Glomerular visceral epithelial cell (primary cell): Measurements from ENCODE around the gene UGT1A5.
"Not testable (repeated sequence)": the region's sequence is repeated elsewhere in the genome, so short reads cannot be mapped to it uniquely, and the experiment has no call there.

Experiments used
- DNase-seq: peaks from one replicate; pipeline ENCODE4 v3.0.0-alpha.2; 2016; ENCODE audit errors: extremely low spot score

UGT1A5 gene

DNA sequence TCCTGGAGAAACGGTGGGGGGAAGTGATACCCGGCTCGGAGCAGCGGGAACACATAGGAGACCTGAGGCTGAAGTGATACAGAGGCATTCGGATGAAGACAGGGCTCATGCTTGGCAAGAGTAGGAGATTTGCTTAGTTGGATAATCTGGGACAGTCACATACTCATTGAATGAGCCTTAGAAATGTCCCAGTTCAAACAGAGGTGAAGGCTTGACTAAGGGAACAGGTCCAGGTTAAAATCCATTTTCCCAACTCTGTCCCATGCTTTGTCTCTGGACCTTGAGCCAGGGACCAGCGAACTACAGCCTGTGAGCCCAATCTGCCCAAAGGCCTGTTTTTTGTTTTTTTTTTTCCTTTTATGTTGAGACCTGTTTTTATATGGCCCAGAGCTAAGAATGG, 18.7 kb upstream of the UGT1A5 start:
- DNase-seq: no peak

- no peak for DNase-seq
These were observed 14.0 kb upstream of the UGT1A5 start for GRCh38 chr2:233698740-233699139.

DNA sequence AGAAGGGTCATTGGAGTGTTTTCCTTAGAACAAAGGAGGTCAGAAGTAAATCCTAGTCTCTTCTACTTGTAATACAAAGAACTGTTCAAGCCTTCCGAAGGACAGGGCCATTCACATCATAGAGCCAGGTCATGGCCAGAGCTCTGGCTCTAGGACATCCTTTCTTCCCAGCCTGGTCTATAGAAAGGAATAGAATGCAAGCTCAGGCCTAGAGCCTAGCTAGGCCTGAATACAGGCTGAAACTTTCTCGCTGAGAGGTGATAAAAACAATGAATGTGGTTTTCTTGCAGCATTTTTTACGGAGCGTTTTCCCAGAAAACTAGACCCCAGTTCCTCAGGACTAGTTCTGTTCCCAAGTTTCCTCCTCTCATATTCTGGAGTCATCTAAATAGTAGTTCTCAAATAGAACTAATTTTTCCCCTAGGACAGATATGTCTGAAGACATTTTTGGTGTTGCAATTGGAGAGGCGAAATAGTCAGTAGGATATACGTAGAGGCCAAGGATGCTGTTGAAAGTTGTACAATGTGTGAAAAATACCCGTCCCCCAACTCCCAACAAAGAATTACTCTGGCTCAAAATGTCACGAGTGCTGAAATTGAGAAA, 13.2 kb upstream of the UGT1A5 start:
- no peak for DNase-seq

DNA sequence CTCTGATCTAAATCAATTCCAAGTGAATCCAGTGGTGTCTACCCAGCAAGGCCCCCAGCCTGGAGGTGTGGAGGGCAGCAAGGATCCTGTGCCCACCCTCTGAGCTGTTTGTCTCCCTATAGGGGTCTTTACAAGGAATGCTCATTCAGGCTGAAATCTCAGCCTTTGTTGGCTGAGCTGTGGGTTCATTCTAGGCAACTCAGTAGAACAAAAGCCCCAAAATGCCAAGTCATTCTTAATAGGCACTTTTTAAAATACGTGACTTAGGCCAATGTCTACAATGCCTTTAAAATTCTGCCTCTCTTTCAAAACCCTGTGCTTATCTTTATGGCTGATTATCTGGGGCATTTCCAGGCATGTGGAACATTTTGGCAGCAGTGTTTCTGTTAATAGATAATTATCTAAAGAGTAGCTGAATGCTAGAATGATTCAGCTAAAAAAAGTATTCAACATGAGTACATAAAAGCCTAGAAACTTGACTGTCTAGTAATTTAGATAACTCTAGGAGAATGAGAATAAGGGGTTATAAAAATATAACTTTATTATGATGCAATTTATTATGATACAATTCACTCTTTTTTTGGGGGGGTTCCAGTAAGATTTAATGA, 12.6 kb upstream of the UGT1A5 start:
- DNase-seq: peak; percentile 86

DNA sequence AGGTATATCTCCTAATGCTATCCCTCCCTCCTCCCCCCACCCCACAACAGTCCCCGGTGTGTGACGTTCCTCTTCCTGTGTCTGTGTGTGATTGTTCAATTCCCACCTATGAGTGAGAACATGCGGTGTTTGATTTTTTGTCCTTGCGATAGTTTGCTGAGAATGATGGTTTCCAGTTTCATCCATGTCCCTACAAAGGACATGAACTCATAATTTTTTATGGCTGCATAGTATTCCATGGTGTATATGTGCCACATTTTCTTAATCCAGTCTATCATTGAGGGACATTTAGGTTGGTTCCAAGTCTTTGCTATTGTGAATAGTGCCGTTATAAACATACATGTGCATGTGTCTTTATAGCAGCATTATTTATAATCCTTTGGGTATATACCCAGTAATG, 11.9 kb upstream of the UGT1A5 start:
- DNase-seq: not testable (repeated sequence)

- no peak for DNase-seq
These were observed 10.5 kb upstream of the UGT1A5 start for GRCh38 chr2:233702238-233702637.

DNA sequence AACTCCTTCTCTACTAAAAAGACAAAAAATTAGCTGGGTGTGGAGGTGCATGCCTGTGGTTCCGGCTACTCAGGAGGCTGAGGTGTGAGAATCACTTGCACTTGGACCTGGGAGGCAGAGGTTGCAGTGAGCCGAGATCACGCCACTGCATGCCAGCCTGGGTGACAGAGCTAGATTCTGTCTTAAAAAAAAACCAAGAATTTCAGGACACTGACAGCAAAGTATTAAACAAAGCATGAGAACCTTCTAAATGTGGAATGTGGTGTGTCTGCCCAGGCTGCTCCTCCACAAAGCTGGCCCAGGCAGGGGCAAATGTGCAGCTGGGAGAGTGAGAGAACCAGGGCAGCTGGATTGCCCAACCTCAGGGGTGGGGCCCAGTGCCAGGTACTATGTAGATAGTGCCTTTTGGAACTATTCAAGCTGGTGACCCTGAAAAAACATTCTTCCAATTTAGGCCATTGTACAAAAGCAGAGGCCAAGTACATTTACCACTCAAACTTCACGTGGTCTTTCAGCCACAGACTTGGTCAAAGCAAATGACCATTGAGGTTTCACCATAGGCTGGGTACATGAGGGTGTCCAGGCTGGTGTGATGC, 6.7 kb upstream of the UGT1A5 start:
- DNase-seq: peak; percentile 82

- DNase-seq: peak; percentile 69
These were observed 6.0 kb upstream of the UGT1A5 start for GRCh38 chr2:233706720-233707119.

- peak; percentile 45 for DNase-seq
These were observed 4.6 kb upstream of the UGT1A5 start for GRCh38 chr2:233707940-233708644.

GRCh38 chr2:233708942-233709341, 3.8 kb upstream of the UGT1A5 start:
- no peak for DNase-seq

- DNase-seq: peak; percentile 88
These were observed 1.2 kb upstream of the UGT1A5 start for GRCh38 chr2:233711312-233712008.

GRCh38 chr2:233713262-233713615, 532 bp downstream of the UGT1A5 start:
- no peak for DNase-seq

DNA sequence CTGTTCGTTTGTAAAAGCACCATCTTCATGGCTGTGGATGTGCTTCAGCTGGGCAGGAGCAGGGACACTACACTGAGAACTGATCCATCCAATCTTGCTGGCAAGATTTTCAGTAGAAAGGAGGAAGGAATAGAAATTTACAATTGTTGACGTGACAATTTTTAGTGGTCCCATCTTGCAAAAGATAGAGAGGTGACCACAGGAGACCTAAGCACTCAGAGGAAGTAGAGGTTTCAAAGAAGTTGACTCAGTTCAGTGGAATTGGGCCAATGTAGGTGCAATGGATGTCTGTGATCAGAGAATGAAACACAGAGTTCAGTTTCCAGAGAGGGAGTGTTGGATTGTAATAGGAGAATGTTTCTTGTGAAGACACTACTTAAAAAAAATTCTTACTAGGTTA, 1.4 kb downstream of the UGT1A5 start:
- no peak for DNase-seq

- no peak for DNase-seq
These were observed 5.8 kb downstream of the UGT1A5 start, which contains the start of gene UGT1A4 for GRCh38 chr2:233718552-233718951. Gene UGT1A4 (plus strand): TSS chr2:233718736. CDS start chr2:233718821, 85 bp downstream.

DNA sequence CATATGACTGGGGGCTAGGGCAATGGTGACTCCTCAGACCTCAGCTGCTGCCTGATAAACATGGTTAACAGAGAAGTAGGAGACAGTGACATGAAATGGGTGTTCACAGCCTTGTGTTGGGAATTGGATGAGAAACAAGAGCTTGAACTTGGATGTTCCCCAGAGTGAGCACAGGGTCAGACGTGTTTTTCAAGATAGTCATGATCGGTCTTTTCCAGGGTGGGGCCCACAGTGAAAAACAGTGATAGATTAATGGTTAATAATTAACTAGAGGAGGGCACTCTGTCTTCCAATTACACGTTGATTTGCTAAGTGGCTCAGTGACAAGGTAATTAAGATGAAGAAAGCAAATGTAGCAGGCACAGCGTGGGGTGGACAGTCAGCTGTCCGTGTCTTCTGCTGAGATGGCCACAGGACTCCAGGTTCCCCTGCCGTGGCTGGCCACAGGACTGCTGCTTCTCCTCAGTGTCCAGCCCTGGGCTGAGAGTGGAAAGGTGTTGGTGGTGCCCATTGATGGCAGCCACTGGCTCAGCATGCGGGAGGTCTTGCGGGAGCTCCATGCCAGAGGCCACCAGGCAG, 16.1 kb downstream of the UGT1A5 start, which contains the start of gene UGT1A3:
Gene UGT1A3, plus strand, starts transcription at position 320 of the 579 bp plus-strand sequence. Its CDS starts 85 bp downstream, at position 405.
- no peak for DNase-seq

DNA sequence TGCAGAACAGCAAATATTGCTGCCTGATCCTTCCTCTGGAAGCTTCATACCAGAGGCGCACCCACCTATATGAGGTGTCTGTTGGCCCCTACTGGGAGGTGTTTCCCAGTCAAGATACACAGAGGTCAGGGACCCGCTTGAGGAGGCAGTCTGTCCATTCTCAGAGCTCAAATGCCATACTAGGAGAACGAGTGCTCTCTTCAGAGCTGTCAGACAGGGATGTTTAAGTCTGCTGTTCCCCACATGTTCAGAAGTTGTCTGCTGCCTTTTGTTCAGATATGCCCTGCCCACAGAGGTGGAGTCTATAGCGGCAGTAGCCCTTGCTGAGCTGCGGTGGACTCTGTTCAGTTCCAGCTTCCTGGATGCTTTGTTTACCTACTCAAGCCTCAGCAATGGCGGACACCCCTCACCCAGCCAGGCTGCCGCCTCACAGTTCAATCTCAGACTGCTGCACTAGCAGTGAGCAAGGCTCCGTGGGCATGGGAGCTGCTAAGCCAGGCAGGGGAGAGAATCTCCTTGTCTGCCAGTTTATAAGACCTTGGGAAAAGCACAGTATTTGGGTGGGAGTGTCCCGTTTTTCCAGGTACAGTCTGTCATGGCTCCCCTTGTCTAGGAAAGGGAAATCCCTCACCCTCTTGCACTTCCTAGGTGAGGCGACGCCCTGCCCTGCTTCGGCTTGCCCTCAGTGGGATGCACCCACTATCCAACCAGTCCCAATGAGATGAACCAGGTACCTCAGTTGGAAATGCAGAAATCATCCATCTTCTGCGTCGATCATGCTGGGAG, 24.4 kb downstream of the UGT1A5 start:
- not testable (repeated sequence) for DNase-seq

DNA sequence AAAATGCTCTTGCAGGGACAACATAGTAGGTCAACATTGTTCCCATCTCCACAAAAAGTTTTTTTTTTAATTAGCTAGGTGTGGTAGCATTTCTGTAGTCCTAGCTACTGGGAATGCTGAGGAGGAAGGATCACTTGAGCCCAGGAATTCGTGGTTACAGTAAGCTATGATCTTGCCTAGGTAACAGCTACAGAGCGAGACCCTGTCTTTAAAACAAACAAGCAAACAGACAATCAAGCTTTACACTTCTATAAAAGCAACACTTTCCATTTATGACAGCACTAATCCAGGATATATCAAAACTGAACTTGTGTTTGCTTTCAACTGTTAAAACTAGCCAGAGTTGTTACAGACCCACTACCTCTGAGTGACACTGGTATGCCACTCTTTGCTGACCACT, 28.2 kb downstream of the UGT1A5 start:
- no peak for DNase-seq

GRCh38 chr2:233743464-233744259, 31.0 kb downstream of the UGT1A5 start:
- DNase-seq: no peak

DNA sequence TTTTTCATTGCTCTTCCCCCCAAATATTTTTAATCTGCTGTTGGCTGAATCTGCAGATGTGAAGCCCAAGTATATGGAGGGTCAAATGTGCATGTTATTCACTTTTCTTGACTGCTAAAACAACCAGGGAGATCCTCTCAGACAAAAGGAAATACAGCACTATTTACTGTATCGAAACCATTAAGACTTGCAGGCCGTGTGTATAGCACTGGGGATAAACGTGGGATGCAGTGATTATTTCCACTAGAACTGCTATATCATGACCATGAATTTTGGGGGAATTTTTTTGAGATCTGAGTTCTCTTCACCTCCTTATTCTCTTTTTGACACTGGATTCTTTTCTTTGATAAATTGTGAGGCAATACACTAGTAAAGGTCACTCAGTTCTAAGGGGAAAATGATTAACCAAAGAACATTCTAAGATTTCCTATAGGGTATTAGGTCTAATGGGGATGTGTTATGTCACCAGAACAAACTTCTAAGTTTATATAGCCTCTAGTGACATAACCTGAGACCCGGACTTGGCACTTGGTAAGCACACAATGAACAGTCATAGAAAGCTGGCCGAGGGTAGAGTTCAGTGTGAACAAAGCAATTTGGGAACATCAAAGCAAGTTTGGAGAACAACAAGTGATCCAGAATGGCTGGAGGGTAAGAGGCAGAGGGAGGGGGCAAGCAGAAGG, 32.5 kb downstream of the UGT1A5 start:
- no peak for DNase-seq
